PC-9 (cell line): ENCODE measurements around the gene F13A1.

Source experiments
- EZH2 ChIP-seq: fragments of 200-600 bp; sonication (generic); IDR thresholded peaks from 2 replicates; pipeline ENCODE4 v1.8.0; 2017; ENCODE audit warnings: antibody characterized with exemption, low read depth
- TF ChIP-seq, protein P1 (sequence below): fragments of 200-600 bp; sonication (generic); conservative IDR thresholded peaks from 2 replicates; pipeline ENCODE4 v1.6.1; 2017; ENCODE audit warnings: mixed run types, antibody characterized with exemption, mild to moderate bottlenecking, moderate library complexity

DNA sequence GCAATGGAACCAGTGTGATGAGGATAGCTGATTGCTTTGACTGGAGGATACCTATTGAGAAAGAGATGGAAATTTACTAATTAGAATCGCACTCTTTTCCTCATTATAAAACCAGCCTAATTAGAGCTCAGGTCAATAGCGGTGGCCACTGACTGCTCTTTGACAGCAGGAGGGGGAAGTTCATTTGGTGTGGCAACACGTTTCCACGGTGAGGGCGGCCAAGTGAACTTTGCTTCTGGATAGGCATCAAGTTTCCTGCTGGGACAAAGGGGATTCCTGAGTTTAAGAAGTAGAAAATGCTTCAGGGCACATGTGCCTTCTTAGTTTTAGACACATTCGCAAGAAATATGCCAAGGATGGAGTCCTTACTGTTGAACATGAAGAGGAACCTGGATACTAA, 168.4 kb downstream of the F13A1 start:
- TF ChIP-seq, protein P1, sequence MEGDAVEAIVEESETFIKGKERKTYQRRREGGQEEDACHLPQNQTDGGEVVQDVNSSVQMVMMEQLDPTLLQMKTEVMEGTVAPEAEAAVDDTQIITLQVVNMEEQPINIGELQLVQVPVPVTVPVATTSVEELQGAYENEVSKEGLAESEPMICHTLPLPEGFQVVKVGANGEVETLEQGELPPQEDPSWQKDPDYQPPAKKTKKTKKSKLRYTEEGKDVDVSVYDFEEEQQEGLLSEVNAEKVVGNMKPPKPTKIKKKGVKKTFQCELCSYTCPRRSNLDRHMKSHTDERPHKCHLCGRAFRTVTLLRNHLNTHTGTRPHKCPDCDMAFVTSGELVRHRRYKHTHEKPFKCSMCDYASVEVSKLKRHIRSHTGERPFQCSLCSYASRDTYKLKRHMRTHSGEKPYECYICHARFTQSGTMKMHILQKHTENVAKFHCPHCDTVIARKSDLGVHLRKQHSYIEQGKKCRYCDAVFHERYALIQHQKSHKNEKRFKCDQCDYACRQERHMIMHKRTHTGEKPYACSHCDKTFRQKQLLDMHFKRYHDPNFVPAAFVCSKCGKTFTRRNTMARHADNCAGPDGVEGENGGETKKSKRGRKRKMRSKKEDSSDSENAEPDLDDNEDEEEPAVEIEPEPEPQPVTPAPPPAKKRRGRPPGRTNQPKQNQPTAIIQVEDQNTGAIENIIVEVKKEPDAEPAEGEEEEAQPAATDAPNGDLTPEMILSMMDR: no peak
- TF ChIP-seq EZH2: no peak
